Measurements from ENCODE around the gene INTS15. TPM values are rescaled to one million over a fixed set of nuclear protein-coding genes. Genes with fewer than 3 reads are reported as not detected.
"Not testable (repeated sequence)": the region's sequence is repeated elsewhere in the genome, so short reads cannot be mapped to it uniquely, and the experiment has no call there.

Gene INTS15
- total RNA-seq, 1 donor from 2014 or later = 36.9 TPM

DNA sequence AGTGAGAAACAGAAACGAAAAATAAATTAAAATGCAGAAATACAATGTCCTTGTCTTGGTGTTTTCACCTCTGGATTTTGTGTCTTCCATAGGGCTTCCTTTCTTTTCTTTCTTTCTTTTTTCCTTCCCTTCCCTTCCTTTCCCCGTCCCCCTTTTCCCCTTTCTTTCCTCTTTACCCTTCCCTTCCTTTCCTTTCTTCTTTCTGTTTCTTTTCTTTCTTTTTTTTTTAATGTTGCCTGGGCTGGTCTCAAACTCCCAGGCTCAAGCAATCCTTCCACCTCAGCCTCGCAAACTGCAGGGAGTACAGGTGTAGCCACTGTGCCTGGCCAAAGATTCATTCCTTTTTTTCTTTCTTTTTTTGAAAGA lies 34.4 kb downstream of the INTS15 start:
- Mint-ChIP-seq H3K4me1 (ENCODE audit: low read depth, unreplicated experiment) (peaks cover 4% of the 10 kb centered on the region), H3K9me3 (ENCODE audit: unreplicated experiment) (peaks cover 14% of the 10 kb centered on the region), H3K27ac (ENCODE audit: unreplicated experiment) (no peak overlapping the region), H3K27me3 (ENCODE audit: unreplicated experiment) (peaks cover 13% of the 10 kb centered on the region), H3K4me3 (ENCODE audit: unreplicated experiment) (no peak overlapping the region), H3K36me3 (ENCODE audit: unreplicated experiment) (peaks cover 17% of the 10 kb centered on the region)
- DNase-seq = no peak
- TF ChIP-seq, protein P1, sequence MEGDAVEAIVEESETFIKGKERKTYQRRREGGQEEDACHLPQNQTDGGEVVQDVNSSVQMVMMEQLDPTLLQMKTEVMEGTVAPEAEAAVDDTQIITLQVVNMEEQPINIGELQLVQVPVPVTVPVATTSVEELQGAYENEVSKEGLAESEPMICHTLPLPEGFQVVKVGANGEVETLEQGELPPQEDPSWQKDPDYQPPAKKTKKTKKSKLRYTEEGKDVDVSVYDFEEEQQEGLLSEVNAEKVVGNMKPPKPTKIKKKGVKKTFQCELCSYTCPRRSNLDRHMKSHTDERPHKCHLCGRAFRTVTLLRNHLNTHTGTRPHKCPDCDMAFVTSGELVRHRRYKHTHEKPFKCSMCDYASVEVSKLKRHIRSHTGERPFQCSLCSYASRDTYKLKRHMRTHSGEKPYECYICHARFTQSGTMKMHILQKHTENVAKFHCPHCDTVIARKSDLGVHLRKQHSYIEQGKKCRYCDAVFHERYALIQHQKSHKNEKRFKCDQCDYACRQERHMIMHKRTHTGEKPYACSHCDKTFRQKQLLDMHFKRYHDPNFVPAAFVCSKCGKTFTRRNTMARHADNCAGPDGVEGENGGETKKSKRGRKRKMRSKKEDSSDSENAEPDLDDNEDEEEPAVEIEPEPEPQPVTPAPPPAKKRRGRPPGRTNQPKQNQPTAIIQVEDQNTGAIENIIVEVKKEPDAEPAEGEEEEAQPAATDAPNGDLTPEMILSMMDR (IDR thresholded peaks at IDR 0.05; ENCODE audit: partially characterized antibody, unreplicated experiment) = no peak

DNA sequence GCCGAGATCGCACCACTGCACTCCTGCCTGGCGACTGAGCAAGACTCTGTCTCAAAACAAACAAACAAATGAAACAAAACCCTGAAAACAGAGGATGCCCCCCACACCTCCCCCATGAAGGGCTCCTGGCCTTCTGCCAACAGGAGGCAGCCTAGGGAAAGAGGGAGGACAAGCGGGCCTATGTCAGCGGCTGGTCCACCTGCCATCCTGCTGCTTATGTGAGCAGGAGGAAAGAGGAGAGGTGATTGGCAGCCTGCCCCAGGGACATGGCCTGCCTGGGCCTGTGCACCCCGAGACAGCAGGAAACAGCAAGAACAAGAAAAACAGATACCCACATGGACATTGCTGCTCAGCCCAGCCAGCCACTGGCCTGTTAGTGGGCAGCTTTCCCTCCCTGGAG lies 38.2 kb downstream of the INTS15 start:
- Mint-ChIP-seq H3K27me3 (ENCODE audit: unreplicated experiment) (peaks cover 8% of the 10 kb centered on the region), H3K9me3 (ENCODE audit: unreplicated experiment) (peaks cover 4% of the 10 kb centered on the region), H3K4me1 (ENCODE audit: low read depth, unreplicated experiment) (peaks cover under 1% of the 10 kb centered on the region), H3K36me3 (ENCODE audit: unreplicated experiment) (peaks cover 4% of the 10 kb centered on the region), H3K4me3 (ENCODE audit: unreplicated experiment) (no peak overlapping the region), H3K27ac (ENCODE audit: unreplicated experiment) (no peak overlapping the region)
- DNase-seq = no peak
- TF ChIP-seq, protein P1 (IDR thresholded peaks at IDR 0.05; ENCODE audit: partially characterized antibody, unreplicated experiment) = no peak

DNA sequence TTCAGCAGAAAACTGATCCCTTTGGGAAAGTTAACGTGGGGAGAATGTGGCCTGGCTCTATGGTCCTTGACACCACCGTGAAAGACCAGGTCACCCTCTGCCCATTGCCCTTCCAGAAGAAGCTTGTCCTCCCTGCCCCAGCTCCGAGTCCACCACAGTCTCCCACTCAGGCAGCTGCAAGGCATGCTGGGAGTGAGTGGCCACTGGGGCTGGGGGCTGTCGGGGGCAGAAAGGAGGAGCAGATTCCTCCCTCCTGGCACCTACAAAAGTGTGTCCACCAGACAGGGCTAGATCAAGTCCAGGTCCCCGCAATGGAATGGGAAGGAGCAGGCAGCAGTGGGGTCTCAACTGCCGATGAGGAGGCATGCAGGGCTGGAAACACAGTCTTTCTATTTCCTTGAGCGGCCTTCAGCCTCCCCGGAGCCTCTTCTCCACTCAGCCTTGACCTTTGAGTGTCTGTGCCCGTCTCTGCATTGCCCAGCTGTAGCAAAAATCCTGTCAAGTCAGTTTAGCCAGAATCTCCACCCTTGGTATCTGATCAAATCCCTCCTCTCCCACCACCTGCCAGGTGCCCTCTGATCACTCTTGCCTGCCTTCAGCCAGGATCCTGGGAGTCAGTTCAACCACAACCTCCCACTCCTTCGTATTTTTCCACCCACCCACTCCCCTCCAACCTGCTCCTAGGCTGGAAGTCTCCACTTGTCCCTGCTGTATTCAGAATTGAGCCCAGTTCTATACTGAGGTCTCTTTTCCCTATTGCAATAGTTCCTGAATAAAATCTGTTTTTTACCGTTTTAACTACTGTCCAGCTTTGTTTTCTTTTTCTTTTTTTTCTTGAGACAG lies 40.4 kb downstream of the INTS15 start:
- TF ChIP-seq, protein P1 (IDR thresholded peaks at IDR 0.05; ENCODE audit: partially characterized antibody, unreplicated experiment) = no peak
- no peak for DNase-seq
- no peaks in the 10 kb centered on the region for H3K36me3 Mint-ChIP-seq (ENCODE audit: unreplicated experiment)
- peaks cover 5% of the 10 kb centered on the region for H3K27me3 Mint-ChIP-seq (ENCODE audit: unreplicated experiment)
- no peak overlapping the region for H3K27ac Mint-ChIP-seq (ENCODE audit: unreplicated experiment)
- H3K4me1 Mint-ChIP-seq (ENCODE audit: low read depth, unreplicated experiment) = no peaks in the 10 kb centered on the region
- H3K4me3 Mint-ChIP-seq (ENCODE audit: unreplicated experiment) = no peak overlapping the region
- H3K9me3 Mint-ChIP-seq (ENCODE audit: unreplicated experiment) = peaks cover 4% of the 10 kb centered on the region

DNA sequence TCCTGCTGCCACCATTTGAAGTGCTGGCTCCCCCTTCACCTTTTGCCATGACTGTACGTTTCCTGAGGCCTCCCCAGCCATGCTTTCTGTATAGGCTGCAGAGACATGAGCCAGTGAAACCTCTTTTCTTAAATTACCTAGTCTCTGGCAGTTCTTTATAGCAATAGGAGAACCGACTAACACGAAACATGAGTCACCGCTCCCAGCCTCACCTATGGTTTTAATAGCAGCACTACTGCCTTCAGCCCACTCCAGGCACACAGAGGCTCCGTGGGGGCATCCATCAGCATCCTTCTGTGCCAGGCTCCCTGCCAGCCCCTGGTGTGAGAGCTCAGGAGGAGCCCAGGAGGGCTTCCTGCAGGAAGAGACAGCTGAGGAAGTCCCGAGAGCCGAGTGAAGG lies 41.8 kb downstream of the INTS15 start:
- Mint-ChIP-seq H3K4me3 (ENCODE audit: unreplicated experiment) (no peak overlapping the region), H3K4me1 (ENCODE audit: low read depth, unreplicated experiment) (no peaks in the 10 kb centered on the region)

DNA sequence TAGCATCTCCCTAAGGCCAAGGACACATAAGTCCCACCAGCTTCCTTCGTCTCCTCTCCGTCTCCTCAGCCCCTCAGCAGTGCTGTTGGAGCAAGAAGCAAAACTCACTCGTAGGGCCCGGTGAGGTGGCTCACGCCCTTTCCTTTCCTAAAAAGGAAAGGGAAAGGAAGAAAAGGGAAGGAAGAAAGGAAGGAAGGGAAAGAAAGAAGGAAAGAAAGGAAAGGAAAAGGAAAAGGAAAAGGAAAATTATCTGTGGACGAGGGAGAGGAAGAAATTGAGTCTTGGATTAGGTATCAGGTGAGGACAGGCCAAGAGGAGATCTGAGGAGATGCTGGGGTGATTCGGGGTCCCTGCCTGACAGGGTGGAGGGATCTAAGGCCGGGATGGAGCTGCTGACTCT lies 44.2 kb downstream of the INTS15 start:
- Mint-ChIP-seq H3K9me3 (ENCODE audit: unreplicated experiment) (peaks cover 8% of the 10 kb centered on the region), H3K4me3 (ENCODE audit: unreplicated experiment) (no peak overlapping the region)

More for the DNA sequence above, 41.8 kb downstream of the INTS15 start:
- TF ChIP-seq, protein P1 (IDR thresholded peaks at IDR 0.05; ENCODE audit: partially characterized antibody, unreplicated experiment) = no peak
- no peak for DNase-seq
- Mint-ChIP-seq H3K27ac (ENCODE audit: unreplicated experiment) (no peak overlapping the region), H3K27me3 (ENCODE audit: unreplicated experiment) (peaks cover 5% of the 10 kb centered on the region), H3K36me3 (ENCODE audit: unreplicated experiment) (no peaks in the 10 kb centered on the region), H3K9me3 (ENCODE audit: unreplicated experiment) (peaks cover 5% of the 10 kb centered on the region)

DNA sequence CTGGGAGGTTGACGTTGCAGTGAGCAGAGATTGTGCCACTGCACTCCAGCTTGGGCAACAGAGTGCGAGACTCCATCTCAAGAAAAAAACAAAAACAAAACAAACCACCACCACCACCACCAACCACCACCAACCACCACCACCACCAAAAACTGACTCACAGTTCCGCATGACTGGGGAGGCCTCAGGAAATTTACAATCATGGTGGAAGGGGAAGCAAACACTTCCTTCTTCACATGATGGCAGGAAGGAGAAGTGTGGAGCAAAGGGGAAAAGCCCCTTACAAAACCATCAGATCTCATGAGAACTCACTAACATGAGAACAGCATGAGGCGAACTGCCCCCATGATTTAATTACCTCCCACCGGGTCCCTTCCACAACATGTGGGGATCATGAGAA lies 45.1 kb downstream of the INTS15 start:
- peaks cover 14% of the 10 kb centered on the region for H3K27me3 Mint-ChIP-seq (ENCODE audit: unreplicated experiment)
- H3K36me3 Mint-ChIP-seq (ENCODE audit: unreplicated experiment); H3K27ac Mint-ChIP-seq (ENCODE audit: unreplicated experiment); H3K9me3 Mint-ChIP-seq (ENCODE audit: unreplicated experiment); DNase-seq; H3K4me1 Mint-ChIP-seq (ENCODE audit: low read depth, unreplicated experiment); H3K4me3 Mint-ChIP-seq (ENCODE audit: unreplicated experiment): not testable (repeated sequence)

More for the DNA sequence above, 44.2 kb downstream of the INTS15 start:
- H3K36me3 Mint-ChIP-seq (ENCODE audit: unreplicated experiment) = no peaks in the 10 kb centered on the region
- peaks cover 2% of the 10 kb centered on the region for H3K4me1 Mint-ChIP-seq (ENCODE audit: low read depth, unreplicated experiment)
- TF ChIP-seq, protein P1 (IDR thresholded peaks at IDR 0.05; ENCODE audit: partially characterized antibody, unreplicated experiment) = no peak
- no peak for DNase-seq
- peaks cover 10% of the 10 kb centered on the region for H3K27me3 Mint-ChIP-seq (ENCODE audit: unreplicated experiment)
- no peak overlapping the region for H3K27ac Mint-ChIP-seq (ENCODE audit: unreplicated experiment)

Measured in glutamatergic neuron (in vitro differentiated cells).